ENCODE data around the gene ABCF2.

The ABCF2 gene

GRCh38 chr7:151192002-151192539 lies 34.9 kb downstream of the ABCF2 start:
- no peak overlapping the region for H3K4me3 ChIP-seq (ENCODE audit: low read length)
- TF ChIP-seq CTCF (conservative IDR thresholded peaks at IDR 0.05; ENCODE audit: low read depth, low read length), result no peak
- no peak for DNase-seq (ENCODE audit: low read depth)

GRCh38 chr7:151191544-151191943 lies 35.5 kb downstream of the ABCF2 start:
- no peak for DNase-seq (ENCODE audit: low read depth)
- H3K4me3 ChIP-seq (ENCODE audit: low read length), result no peak overlapping the region
- TF ChIP-seq CTCF (conservative IDR thresholded peaks at IDR 0.05; ENCODE audit: low read depth, low read length), result no peak

GRCh38 chr7:151189038-151189437 lies 38.0 kb downstream of the ABCF2 start:
- no peak for DNase-seq (ENCODE audit: low read depth)
- no peak for TF ChIP-seq CTCF (conservative IDR thresholded peaks at IDR 0.05; ENCODE audit: low read depth, low read length)
- H3K4me3 ChIP-seq (ENCODE audit: low read length), result no peak overlapping the region

- H3K4me3 ChIP-seq (ENCODE audit: low read length), result no peak overlapping the region
- no peak for TF ChIP-seq CTCF (conservative IDR thresholded peaks at IDR 0.05; ENCODE audit: low read depth, low read length)
- DNase-seq (ENCODE audit: low read depth), result no peak
Measured at GRCh38 chr7:151188252-151188542, 38.8 kb downstream of the ABCF2 start.

- no peak for TF ChIP-seq CTCF (conservative IDR thresholded peaks at IDR 0.05; ENCODE audit: low read depth, low read length)
- DNase-seq (ENCODE audit: low read depth), result no peak
- H3K4me3 ChIP-seq (ENCODE audit: low read length), result no peak overlapping the region
Measured at GRCh38 chr7:151187409-151188251, 39.4 kb downstream of the ABCF2 start.

GRCh38 chr7:151186640-151187408 lies 40.2 kb downstream of the ABCF2 start, which contains the start of gene ASB10:
ASB10 (minus strand) TSS chr7:151187250; CDS start chr7:151187130, 120 bp downstream.
- no peak for TF ChIP-seq CTCF (conservative IDR thresholded peaks at IDR 0.05; ENCODE audit: low read depth, low read length)
- no peak for DNase-seq (ENCODE audit: low read depth)
- no peak within 1 kb of the TSS for H3K4me3 ChIP-seq (ENCODE audit: low read length)

Data from retinal pigment epithelial cell (primary cell).